GM18907 (cell line): ENCODE results near the gene UBL4B.
A peak's percentile ranks its signal among the peaks of the same experiment; 100 is the strongest.

Source experiments
- ATAC-seq: cut with Tn5 transposase; IDR thresholded peaks from one replicate; pipeline ENCODE4 v1.9.1; 2021; ENCODE audit warnings: mild to moderate bottlenecking, moderate library complexity; ENCODE audit not compliant: unreplicated experiment

Gene UBL4B

DNA sequence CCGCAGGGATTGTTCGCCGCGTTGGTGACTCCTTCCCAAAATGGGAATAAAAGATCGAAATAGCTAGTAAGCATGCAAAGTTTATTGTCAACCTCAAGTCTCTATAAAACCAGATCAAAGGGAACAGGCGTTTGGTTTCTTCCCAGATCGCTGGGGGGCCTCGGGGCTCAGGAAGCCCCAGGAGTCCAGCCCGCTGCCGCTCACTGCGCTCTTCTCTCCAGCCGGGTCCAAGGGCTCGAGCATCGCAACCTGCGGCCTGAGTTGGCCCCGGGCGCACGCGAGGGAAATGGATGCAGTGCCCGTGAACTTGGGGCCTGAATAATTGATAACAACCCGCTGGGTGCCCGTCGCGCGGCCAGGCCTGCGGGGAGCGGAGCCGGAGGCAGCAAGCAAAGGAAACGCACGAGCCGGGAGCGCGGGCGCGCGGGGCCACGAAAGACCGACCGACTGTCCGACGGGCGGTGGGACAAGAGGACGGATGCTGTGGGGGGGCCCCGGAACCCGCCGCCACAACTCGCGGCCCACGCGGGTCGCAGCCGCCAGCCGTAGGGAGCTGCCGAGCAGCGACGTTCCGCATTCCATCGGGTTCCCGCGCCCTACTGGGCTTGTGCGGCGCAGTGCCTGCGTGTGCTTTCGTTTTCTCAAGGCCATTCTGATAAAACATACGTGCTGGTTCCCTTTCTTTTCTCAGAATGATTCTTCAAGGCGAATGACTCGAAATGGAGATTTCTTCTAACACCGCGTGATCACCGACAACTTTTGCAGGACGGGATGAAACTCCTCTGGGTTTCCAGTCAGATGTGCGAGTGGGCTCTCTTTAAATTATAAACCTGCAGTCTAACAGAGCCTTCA, 27.8 kb upstream of the UBL4B start:
- peak; percentile 45 for ATAC-seq

DNA sequence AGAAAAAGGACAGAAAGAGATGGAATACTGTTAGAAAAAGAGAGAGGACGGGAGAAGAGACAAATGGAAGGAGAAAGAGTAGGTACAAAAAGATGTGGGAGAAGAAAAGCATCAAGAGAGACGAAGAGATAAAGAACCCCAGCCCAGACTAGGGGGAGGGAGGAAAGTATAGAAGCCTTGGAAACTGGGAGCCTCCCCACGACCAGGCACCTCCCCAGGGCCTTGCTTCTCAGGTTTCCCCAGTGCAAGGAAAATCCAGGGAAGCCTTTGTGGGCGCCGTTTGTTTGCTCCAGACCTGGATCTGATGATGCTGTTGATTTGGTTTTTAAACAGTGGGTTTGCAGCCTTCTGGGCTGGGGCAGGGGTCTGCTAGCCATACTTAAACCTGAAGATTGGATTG, 26.6 kb upstream of the UBL4B start:
- ATAC-seq = no peak

DNA sequence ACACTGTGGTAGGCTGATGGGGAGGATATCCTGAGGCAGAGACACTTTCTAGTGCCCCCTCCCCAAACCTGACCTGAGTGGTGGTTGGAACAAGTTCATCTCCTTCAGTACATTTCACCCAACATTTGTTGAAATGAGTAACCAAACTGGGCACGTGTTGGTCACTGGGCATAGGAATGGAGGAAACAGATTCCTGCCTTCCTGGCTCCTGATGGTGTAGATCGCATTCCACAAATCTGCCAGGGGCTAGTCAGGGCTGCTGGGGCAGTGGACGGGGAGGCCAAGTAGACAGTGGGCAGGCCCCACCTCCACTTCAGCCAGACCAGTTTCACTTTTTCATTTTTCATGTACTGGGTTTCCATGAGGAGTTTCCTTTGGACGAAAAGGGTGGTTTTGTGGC, 25.3 kb upstream of the UBL4B start:
- no peak for ATAC-seq

DNA sequence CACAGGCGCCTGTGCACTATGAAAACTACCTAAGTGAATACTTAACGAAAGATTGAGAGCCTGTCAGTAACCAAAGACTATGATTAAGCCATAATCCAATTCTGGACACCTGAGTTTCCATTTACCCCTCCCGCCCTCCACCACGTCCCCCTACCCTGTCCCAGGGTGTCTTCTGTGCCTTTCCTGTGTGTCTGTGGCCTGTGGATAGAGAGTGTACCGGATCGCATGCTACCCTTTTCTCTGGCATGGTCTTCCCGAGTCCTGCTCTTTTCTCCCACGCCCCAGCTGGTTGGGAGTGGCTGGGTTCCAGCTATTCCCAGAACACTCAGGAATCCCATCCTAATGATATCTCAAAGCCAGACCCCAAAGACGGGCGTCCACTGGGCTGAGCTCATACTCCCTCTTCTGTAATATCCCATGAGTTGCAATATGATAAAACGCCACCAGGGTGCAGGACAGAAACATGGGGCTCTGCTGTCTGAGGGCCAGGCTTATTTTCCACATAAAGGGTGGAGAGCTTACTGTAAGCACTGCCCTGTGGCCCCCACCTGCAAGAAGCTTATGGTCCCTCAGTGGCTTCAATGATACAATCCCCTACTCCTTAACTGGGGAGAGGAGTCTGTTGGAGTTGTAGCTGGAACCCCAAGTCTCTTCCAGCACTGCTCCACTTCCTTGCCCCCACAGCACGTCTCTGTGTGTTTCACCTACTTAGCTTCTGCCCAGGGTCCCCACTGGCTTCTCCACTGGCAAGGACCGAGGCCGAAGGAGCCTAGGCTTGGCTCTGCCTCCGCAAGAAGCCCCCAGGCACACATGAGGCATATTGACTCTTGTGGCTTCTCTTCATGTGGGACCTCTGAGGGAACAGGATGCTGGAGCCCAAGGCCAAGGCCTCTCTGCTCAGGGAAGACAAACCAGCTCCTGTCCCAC, 24.2 kb upstream of the UBL4B start:
- peak; percentile 53 for ATAC-seq

DNA sequence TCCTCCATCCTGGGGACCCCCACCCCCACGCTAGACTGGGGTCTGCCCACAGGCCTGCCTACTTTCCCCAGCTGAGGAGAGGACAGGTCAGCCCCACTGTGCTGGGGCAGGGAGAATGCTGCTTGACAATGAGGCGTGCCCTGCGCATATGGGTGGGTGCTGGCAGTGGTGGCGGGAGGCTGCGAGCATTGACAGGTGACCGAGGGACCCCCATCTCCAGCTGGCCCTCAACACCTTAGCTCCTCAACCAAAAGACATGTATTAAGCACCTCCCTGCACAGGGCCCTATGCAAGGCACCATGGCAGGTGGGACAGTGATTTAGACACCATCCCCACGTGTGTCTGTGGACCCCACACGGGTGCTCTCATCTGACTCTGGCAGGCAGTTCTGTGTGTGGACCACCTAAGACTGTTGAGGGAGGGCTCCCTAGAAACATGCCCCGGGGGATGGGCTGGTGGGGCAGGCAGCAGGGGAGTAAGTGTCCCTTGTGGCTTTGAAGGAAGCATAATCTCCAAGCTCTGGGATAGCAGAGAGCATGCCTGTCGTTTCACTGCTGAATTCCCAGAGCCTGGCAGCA, 23.4 kb upstream of the UBL4B start:
- no peak for ATAC-seq

DNA sequence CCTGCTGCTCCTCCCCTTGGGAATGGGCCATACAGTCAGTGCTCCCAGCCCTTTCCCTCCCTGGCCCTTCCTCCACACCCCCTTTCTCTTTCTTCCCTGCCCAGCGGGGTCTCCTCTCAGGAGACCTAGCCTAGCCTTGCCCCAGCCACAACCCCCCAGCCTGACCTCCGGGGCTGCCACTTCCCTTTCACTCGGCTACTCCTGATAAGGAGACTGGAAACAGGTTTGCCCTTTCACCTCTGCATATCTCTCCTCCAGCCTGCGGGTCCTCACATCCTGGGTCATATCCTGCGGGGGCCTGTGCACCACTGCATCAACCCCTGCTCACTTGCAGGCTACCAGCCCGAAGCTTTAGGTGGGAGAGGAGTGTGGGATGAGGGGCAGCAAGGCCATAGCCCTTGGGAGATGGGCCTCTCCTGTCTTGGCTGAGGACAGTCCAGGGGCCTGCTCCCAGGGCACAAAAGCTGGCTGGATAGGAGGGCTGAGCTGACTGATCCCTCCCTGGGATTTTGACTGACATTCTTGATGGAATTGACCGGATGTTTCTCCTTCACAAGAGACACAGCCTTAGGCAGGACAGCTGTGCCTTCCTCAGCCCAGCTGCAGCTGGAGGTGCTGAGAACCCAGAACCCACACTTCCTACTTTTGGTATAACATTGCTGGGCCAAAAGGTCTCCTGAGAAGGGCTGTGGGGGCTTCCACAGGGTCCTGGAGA, 22.5 kb upstream of the UBL4B start:
- ATAC-seq = no peak

DNA sequence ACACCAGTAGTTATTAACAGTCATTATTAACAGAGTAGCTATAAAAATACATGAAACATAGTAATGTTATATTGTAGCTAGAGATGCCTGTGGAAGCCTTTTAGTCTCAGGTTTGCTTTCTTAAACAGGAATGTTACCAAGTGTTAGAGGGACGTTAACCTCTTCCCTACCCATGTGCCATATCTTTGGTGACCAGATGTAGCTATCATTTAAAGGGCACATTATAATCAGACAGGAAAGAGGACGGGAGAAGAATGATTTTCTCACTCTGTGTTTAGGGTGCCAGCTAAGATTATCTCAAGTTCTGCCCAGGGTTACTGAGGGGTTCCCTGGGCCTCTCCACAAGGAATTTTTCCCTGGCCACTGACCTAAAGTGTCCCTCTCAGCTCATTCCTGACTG, 20.9 kb upstream of the UBL4B start:
- no peak for ATAC-seq

DNA sequence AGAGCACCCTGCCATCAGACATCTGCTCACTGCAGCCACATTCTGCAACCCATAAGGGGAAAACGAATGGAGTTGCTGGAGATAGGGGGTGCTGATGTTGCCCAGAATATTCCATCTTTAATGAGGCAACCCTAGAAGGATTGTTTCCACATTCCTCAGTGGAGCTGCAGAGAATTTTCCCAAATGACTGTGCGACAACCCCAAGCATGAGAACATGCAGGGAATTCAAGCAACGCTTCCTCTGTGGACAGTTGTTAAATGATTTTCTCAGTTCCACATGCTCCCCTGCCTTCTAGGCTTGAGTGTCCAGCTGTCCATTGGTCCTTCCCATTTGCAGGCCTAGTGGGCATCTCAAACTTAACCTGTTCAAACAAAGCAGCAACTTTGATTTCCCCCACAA, 20.5 kb upstream of the UBL4B start:
- no peak for ATAC-seq

DNA sequence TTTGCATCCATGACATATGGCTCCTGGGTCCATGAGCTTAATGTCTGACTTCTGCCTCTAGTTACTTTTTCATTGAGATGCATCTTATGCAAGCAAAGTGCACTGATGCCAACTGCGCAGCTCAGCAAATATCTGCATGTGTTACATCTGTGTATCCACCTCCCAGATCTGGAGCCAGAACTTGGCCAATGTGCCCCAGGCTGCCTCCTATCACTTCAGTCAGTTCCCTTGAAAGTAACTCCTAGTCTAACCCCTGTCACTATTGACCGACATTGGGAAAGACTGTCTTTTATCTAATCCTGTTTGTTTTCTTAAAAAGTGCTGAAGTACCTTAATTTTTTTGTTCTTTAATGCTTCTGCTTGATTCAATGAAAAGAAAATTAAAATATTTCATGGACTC, 19.3 kb upstream of the UBL4B start:
- ATAC-seq = no peak

DNA sequence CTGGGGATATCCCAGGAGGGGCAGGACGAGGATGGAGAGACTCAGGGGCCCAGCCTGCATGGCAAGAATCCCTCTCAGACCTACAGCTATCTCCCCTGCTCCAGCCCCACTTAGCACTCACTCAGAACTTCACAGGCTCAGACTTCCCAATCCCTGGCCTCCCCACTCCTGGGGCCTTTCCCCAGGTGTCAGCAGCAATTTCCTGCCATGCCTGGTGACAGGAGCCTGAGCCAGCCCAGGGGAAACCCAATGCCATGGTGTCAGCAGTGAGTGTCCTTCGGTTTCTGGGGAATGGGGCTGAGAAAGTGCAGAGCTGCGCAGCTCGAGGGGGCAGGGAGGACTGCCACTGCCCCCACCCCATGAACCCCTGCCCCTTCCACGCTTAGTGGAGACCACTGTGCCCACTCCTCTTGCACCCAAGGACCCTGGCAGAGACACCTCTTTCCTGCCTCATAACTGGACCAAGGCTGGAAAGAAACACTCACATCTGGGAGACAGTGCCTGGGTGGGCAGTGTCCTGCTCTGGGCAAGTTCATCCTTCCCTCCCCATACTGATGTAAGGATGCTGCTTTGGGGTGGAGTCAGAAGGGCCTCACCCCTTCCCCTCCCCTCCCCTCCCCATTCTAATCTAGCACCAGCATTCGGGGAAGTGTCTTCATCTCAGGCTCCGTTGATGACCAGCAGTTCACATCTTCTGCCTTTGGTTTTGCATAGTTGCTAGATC, 17.1 kb upstream of the UBL4B start:
- no peak for ATAC-seq

DNA sequence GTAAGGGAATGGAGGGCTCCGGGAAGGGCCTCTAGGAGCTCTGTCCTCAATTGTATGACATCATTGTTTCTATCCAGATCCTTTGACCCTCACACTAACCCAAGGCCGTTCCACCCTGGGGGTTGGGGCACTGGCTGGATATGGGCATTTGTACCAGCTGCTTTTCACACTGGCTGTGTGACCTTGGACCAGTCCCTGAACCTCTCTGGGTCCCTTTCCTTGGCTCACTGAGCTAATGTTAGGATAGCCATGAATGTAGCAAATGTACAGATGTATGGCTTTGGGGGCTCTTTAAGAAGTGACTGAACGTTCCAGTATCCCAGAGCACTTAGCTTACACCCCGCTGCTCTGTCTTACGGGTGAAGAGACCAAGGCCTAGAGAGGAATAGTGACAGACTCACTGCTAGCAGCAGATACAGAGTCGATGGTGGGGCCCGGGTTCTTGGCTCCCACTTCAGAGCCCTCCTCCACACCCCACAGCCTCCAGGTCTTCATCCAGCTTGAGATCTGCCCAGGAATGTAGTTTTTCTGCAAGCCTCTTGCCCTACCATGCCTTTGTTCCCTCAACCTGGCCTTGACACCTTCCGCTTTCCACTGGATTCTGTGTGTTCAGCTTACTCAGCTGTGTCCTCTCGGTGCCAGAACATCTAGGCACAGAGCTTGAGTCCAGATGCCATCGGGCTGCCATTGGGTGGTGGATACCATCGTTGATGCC, 14.6 kb upstream of the UBL4B start:
- no peak for ATAC-seq

DNA sequence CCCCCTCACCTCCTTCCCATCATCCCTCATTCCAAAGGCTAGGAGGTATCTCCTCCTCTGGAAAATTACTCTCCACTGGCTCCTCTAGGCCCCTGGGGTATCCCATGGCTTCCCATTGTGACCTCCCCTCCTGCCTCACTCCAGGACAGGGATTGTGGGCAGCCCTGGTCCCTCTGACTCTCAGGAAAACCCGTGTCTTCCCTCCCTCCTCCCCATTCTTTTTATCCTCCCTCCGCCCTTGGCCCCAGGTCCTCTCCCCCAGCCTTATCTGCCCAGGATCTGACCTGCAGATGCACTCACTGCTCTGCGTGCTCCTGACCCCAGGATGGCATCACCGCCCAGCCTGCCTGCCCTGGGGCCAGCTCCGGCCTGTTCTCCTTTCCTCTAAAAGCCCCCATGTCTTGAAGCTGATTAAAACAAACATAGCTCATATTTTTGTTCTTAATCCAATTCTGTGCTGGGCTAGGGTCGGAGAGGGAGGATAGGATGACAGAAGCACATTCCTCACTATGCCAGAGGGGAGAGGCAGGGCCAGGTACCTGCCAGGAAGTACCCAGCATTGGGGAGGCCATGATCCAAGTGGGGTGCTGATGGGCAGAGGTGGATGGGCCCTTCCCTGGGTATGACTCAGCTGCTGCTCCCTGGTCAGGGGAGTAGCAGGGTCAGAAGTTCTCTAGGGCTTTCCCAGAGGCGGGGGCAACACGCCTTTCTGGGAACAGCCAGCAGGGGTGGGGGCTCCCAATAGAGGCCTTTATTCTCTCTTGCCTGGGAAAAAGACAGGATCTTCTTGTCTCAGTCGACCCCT, 13.8 kb upstream of the UBL4B start:
- no peak for ATAC-seq

DNA sequence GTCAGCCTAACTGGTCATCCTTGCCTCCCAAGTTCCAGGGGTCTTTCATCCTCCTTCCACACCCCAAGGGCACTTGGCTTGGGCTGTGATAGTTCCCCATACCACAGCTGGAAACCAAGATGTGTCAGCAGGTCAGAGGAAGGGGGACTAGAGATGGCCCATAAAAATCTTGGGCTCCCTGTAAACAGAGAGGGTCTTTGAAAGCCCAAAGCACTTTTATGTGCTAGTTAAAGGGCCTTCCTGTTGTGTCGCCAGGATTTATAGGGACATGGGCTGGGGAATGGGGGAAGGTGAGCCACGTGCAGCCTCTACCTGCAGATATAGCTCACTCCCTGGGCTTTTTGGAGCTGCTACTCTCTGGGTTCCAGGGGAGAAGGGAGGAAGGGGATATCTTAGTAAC, 11.9 kb upstream of the UBL4B start:
- ATAC-seq = no peak

DNA sequence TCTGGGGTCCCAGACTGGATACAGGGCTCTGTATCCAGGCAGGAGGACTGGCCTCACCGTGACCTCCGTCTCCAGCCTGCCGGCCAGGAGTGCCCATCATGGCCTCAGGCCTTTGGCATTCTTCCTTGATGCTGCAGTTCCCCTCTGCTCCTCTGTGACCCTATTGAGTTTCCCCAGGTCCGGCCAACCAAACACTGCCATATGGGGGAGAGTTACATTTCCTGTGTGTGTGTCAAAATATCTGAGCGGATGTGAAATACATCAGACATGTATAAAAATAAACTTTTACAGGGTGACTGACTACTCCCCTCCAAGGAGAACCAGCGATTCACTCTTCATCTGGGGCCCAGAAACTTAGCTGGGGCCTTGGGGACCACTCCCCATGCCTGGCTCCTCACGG, 10.2 kb upstream of the UBL4B start:
- ATAC-seq = no peak

DNA sequence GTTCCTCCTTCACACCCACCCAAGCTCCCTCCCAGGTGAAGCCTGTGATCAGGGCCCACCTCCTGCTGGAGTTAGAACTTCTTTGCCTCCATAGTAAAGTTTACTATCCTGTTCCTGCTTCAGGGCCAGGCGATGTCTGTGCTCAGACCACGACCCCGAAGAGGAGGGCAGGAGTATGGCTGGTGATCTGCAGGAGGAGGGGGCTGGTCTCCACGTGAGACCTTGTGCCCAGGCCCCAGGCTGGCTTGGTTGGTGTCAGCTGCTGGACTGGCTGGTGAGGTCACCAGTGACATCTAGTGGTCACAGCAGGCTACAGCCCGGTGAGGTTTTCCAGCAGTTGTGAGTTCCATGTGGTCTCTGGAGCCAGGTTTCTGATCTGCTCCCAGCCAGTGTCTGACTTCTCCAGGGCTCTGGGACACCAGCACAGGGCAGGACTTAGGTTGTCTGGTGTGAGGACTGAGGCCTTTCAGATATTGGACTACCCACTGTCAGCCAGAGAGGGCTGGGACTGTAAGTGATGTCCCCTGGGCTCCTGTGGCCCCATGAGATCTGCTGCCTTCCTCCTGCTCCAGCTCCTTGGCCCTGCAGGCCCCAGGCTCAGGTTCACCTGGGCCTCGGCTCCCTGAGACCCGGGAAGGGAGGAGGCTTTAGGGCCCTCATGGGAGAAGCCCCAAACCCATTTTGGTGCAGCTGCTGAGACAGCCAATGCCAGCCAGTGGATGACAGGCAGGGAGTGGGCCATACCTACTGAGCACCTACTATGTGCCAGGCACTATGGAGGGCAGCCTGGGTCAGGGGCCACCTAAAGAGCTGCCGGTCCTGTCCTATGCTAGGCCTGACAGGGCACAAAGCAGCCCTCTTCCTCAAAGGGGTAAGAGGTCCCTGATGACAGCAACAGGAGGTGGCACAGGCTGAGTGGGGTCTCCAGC, 6.0 kb upstream of the UBL4B start:
- peak; percentile 70 for ATAC-seq

DNA sequence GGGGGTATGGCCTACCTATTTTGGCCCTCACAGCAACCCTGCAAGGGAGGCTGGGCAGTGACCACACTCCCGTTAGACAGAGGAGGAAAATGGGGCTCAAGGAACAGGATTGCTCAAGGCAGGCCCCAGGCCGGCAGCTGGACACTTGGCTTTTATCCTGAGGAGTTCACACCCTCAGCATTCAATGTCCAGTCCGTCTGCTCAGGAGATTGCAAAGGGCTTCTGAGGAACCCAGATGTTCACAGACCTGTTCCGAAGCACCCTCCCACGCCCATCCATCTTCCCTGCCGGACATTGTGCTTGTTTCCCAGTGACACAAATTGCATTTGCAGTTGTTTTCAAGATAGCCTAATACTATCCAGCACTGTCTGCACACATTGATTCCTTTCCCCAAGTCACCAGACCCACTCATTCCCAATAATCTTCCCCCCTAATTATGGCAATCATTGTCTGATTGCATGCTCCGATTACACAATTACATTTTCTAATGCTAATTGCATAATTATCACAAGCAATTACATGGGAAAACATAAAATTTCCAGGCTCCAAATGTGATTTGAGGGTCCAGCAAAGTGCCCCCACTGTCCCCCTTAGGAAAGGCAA, 4.3 kb upstream of the UBL4B start:
- ATAC-seq = no peak

DNA sequence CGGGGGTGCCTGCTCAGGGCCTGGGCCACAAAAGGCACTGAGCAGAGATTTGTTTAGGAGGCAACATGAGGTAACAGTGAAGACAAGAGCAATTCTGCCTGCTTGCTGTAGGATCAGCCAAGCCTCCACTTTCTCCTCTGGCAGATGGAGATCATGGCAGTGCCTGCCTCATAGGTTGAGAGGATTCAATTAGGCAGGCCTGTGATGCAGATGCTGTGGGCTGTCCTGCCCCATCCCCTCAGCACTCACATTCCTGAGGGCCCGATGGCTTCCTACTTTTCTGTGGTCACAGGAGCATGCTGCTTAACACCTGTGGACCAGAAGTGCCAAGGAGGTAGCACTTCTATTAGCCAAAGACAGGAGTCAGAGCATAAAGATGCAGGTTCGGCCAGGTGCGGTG, 1.2 kb upstream of the UBL4B start:
- ATAC-seq = no peak
